DND-41 (cell line): ENCODE measurements around the gene TTC39B.

Source experiments
- ATAC-seq: fragments of 200-7000 bp; cut with Tn5 transposase; 3 replicates; pipeline ENCODE4 v1.9.1; 2021; ENCODE audit warnings: low read depth; ENCODE audit not compliant: insufficient read depth
- DNase-seq: peaks from one replicate; pipeline ENCODE4 v3.0.0-alpha.2; 2020
- H2AFZ ChIP-seq: 2 replicates; pipeline ENCODE4 v1.6.0; 2012; ENCODE audit warnings: low read depth, low read length
- H3K27ac ChIP-seq: 2 replicates; pipeline ENCODE4 v1.5.1; 2012; ENCODE audit warnings: low read length, inconsistent platforms
- H3K27me3 ChIP-seq: fragments of 200-600 bp; sonication (generic); 2 replicates; pipeline ENCODE4 v1.6.0; 2012; ENCODE audit warnings: low read length, mild to moderate bottlenecking, inconsistent platforms; ENCODE audit not compliant: insufficient read depth, poor library complexity
- H3K36me3 ChIP-seq: 2 replicates; pipeline ENCODE4 v1.5.1; 2012; ENCODE audit warnings: low read length, inconsistent platforms; ENCODE audit not compliant: insufficient read depth
- H3K4me1 ChIP-seq: 2 replicates; pipeline ENCODE4 v1.5.1; 2012; ENCODE audit warnings: mild to moderate bottlenecking, low read length; ENCODE audit not compliant: insufficient read depth
- H3K4me2 ChIP-seq: 2 replicates; pipeline ENCODE4 v1.6.0; 2012; ENCODE audit warnings: mild to moderate bottlenecking, moderate library complexity, low read length, inconsistent platforms; ENCODE audit not compliant: insufficient read depth
- H3K4me3 ChIP-seq, 2 experiments: fragments of 200-600 bp in 1 of 2; shearing (Covaris generic) in 1 of 2; 2 replicates each; pipeline ENCODE4 v1.5.1; 2012 to 2016; ENCODE audit warnings: inconsistent platforms in 2 of 2, low read length in 2 of 2, mild to moderate bottlenecking in 2 of 2, low read depth in 1 of 2, moderate library complexity in 1 of 2
- H3K79me2 ChIP-seq: 2 replicates; pipeline ENCODE4 v1.6.0; 2012; ENCODE audit warnings: low read length, inconsistent platforms; ENCODE audit not compliant: insufficient read depth
- H3K9ac ChIP-seq: 2 replicates; pipeline ENCODE4 v1.6.0; 2012; ENCODE audit warnings: low read depth, mild to moderate bottlenecking, inconsistent platforms, low read length, moderate library complexity
- H3K9me3 ChIP-seq: 2 replicates; pipeline ENCODE4 v1.5.1; 2012; ENCODE audit warnings: low read length, moderate library complexity, mild to moderate bottlenecking, inconsistent platforms; ENCODE audit not compliant: insufficient read depth, severe bottlenecking
- H4K20me1 ChIP-seq: 2 replicates; pipeline ENCODE4 v1.6.0; 2012; ENCODE audit warnings: low read length; ENCODE audit not compliant: insufficient read depth
- CTCF ChIP-seq: IDR thresholded peaks from 2 replicates; pipeline ENCODE4 v1.5.1; 2012; ENCODE audit warnings: borderline replicate concordance, low read length, moderate library complexity, mild to moderate bottlenecking; ENCODE audit not compliant: poor library complexity, severe bottlenecking; ENCODE audit errors: extremely low read depth
- EZH2 ChIP-seq: IDR thresholded peaks from 3 replicates; pipeline ENCODE4 v1.6.1; 2012; ENCODE audit warnings: borderline replicate concordance, low read depth, mild to moderate bottlenecking, moderate library complexity, low read length, inconsistent platforms; ENCODE audit not compliant: severe bottlenecking

The TTC39B gene

GRCh38 chr9:15274425-15274824, 32.6 kb downstream of the TTC39B start:
- ATAC-seq (no peak), DNase-seq (no peak)
- no peak overlapping the region for H3K4me3 ChIP-seq
- TF ChIP-seq EZH2, result no peak
- no peak for TF ChIP-seq CTCF
- H3K27ac ChIP-seq, result no peak overlapping the region
- H3K27me3 ChIP-seq, result no peaks in the 10 kb centered on the region
- H3K9me3 ChIP-seq, result no peaks in the 10 kb centered on the region
- H3K4me1 ChIP-seq, result no peaks in the 10 kb centered on the region
- no peak overlapping the region for H3K4me2 ChIP-seq
- H2AFZ ChIP-seq, result no peak overlapping the region
- H3K79me2 ChIP-seq, result no peaks in the 10 kb centered on the region
- no peak overlapping the region for H3K9ac ChIP-seq
- H4K20me1 ChIP-seq, result no peaks in the 10 kb centered on the region
- no peaks in the 10 kb centered on the region for H3K36me3 ChIP-seq

- Histone ChIP-seq H4K20me1 (no peaks in the 10 kb centered on the region), H3K36me3 (no peaks in the 10 kb centered on the region), H3K27me3 (no peaks in the 10 kb centered on the region), H3K4me3 (no peak overlapping the region), H3K79me2 (no peaks in the 10 kb centered on the region), H3K27ac (no peak overlapping the region), H3K9me3 (no peaks in the 10 kb centered on the region), H2AFZ (no peak overlapping the region), H3K9ac (no peak overlapping the region), H3K4me2 (no peak overlapping the region), H3K4me1 (no peaks in the 10 kb centered on the region)
- ATAC-seq (no peak), DNase-seq (no peak)
- no peak for TF ChIP-seq CTCF
- no peak for TF ChIP-seq EZH2
These were observed 34.6 kb downstream of the TTC39B start for GRCh38 chr9:15272377-15272928.

GRCh38 chr9:15271403-15271802, 35.6 kb downstream of the TTC39B start:
- ATAC-seq (no peak; the same call in 2 of the 3 replicates), DNase-seq (no peak)
- H3K4me1 ChIP-seq, result no peaks in the 10 kb centered on the region
- TF ChIP-seq EZH2, result no peak
- no peak for TF ChIP-seq CTCF
- no peaks in the 10 kb centered on the region for H4K20me1 ChIP-seq
- no peak overlapping the region for H3K9ac ChIP-seq
- H3K36me3 ChIP-seq, result no peaks in the 10 kb centered on the region
- no peak overlapping the region for H3K4me2 ChIP-seq
- no peaks in the 10 kb centered on the region for H3K9me3 ChIP-seq
- H3K27ac ChIP-seq, result no peak overlapping the region
- no peak overlapping the region for H3K4me3 ChIP-seq
- no peaks in the 10 kb centered on the region for H3K27me3 ChIP-seq
- no peaks in the 10 kb centered on the region for H3K79me2 ChIP-seq
- no peak overlapping the region for H2AFZ ChIP-seq

- H4K20me1 ChIP-seq, result no peaks in the 10 kb centered on the region
- DNase-seq (no peak), ATAC-seq (no peak)
- H3K4me1 ChIP-seq, result no peaks in the 10 kb centered on the region
- H3K9me3 ChIP-seq, result no peaks in the 10 kb centered on the region
- H2AFZ ChIP-seq, result no peak overlapping the region
- no peak overlapping the region for H3K9ac ChIP-seq
- no peak for TF ChIP-seq EZH2
- TF ChIP-seq CTCF, result no peak
- no peaks in the 10 kb centered on the region for H3K36me3 ChIP-seq
- H3K27ac ChIP-seq, result no peak overlapping the region
- H3K4me3 ChIP-seq, result no peak overlapping the region
- no peaks in the 10 kb centered on the region for H3K79me2 ChIP-seq
- H3K27me3 ChIP-seq, result no peaks in the 10 kb centered on the region
- H3K4me2 ChIP-seq, result no peak overlapping the region
These were observed 38.2 kb downstream of the TTC39B start for GRCh38 chr9:15268782-15269181.
